Measurements from ENCODE around the gene MGAT4A. TPM values are rescaled to one million over a fixed set of nuclear protein-coding genes. Genes with fewer than 3 reads are reported as not detected.

Gene MGAT4A
- total and polyA plus RNA-seq, 3 donors from 2014 or later = 12.1 to 13.9 (median 13.8) TPM

DNA sequence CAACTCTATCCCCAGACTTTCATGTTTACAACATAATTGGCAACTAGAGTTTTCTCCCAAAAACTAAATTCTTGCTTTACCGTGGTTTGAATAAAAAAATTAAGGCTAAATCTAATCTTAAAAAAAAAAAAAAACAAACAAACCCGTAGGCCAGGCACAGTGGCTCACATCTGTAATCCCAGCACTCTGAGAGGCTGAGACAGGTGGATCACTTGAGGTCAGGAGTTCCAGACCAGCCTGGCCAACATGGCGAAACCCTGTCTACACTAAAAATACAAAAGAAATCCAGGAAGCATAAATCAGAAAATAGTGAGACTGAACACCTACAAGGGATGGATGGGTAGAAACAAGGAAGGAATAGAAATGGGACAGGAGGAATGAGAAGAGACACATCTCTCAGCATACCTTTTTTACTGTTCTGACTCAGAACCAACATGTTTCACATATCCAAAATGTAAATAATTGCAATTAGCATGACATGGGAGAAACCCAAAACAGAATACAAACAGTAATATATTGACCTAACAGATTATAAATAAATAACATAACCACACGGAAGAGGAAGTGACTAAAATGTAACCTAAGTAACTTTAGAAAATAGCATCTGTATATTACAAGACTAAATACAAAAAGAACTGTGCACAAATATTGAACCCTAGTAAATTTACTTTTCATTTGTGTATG lies 17.5 kb downstream of the MGAT4A start:
- DNase-seq = no peak
- Histone ChIP-seq H3K27ac (no peak overlapping the region), H3K9me3 (no peaks in the 10 kb centered on the region), H3K4me3 (no peak overlapping the region), H3K27me3 (no peaks in the 10 kb centered on the region), H3K4me1 (peaks cover 14% of the 10 kb centered on the region), H3K36me3 (ENCODE audit: low read depth, missing control alignments) (no peaks in the 10 kb centered on the region)
- intact Hi-C loops (cut with DNase I; ENCODE audit: low total_unique reads) = no loop called here
- no peak for TF ChIP-seq POLR2A (IDR thresholded peaks at IDR 0.05)
- TF ChIP-seq, protein P1, sequence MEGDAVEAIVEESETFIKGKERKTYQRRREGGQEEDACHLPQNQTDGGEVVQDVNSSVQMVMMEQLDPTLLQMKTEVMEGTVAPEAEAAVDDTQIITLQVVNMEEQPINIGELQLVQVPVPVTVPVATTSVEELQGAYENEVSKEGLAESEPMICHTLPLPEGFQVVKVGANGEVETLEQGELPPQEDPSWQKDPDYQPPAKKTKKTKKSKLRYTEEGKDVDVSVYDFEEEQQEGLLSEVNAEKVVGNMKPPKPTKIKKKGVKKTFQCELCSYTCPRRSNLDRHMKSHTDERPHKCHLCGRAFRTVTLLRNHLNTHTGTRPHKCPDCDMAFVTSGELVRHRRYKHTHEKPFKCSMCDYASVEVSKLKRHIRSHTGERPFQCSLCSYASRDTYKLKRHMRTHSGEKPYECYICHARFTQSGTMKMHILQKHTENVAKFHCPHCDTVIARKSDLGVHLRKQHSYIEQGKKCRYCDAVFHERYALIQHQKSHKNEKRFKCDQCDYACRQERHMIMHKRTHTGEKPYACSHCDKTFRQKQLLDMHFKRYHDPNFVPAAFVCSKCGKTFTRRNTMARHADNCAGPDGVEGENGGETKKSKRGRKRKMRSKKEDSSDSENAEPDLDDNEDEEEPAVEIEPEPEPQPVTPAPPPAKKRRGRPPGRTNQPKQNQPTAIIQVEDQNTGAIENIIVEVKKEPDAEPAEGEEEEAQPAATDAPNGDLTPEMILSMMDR (IDR thresholded peaks at IDR 0.05) = no peak
- WGBS, 2 donors = 79 to 81% methylated on average over 4 of the region's 4 CpGs

DNA sequence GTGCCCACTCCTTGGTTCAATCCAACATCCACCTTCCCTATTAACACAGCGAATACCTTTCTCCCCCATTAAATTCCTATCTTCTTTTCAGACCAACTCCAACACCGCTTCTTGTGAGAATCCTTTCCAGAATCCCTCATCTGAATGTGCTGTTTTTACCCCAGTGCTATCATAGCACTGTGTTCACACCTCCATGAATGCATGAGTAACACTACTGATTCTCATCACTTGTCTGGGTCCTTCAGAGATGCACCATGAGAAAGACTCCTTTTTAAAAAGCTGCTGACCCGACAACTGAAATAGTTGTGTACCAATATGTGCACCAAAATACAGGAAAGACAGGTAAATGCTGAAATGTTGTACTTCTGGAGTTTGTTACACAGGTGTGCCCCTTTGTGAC lies 18.8 kb downstream of the MGAT4A start:
- H3K27ac ChIP-seq = no peak overlapping the region
- H3K27me3 ChIP-seq = no peaks in the 10 kb centered on the region
- no peaks in the 10 kb centered on the region for H3K36me3 ChIP-seq (ENCODE audit: low read depth, missing control alignments)
- DNase-seq = no peak
- 91 to 96% methylated on average over 3 of the region's 3 CpGs for WGBS, 2 donors
- peaks cover 14% of the 10 kb centered on the region for H3K4me1 ChIP-seq
- TF ChIP-seq POLR2A (IDR thresholded peaks at IDR 0.05) = no peak
- TF ChIP-seq, protein P1 (IDR thresholded peaks at IDR 0.05) = no peak
- no peaks in the 10 kb centered on the region for H3K9me3 ChIP-seq
- H3K4me3 ChIP-seq = no peak overlapping the region
- intact Hi-C loops (cut with DNase I; ENCODE audit: low total_unique reads) = no loop called here

DNA sequence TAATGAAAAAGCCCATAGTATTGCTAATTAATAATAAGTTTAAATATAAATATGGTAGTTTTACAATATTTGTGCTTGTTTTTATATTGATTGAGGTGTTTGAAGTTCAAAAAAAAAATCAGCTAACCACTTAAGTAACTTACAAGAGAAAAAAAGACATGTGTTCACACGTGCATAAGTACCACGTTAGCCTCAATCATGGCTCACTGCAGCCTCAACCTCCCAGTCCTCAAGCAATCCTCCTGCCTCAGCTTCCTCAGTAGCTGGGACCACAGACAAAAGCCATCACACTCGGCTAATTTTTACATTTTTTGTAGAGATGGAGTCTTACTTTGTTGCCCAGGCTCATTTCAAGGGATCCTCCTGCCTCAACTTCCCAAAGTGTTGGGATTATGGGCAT lies 19.4 kb downstream of the MGAT4A start:
- H3K27me3 ChIP-seq = no peaks in the 10 kb centered on the region
- H3K4me1 ChIP-seq = peaks cover 14% of the 10 kb centered on the region
- no peak for TF ChIP-seq POLR2A (IDR thresholded peaks at IDR 0.05)
- TF ChIP-seq, protein P1 (IDR thresholded peaks at IDR 0.05) = no peak
- no peaks in the 10 kb centered on the region for H3K36me3 ChIP-seq (ENCODE audit: low read depth, missing control alignments)
- H3K4me3 ChIP-seq = no peak overlapping the region
- intact Hi-C loops (cut with DNase I; ENCODE audit: low total_unique reads) = no loop called here
- WGBS, 2 donors = 82 to 86% methylated on average over 3 of the region's 3 CpGs
- H3K27ac ChIP-seq = no peak overlapping the region
- DNase-seq = no peak
- H3K9me3 ChIP-seq = no peaks in the 10 kb centered on the region

DNA sequence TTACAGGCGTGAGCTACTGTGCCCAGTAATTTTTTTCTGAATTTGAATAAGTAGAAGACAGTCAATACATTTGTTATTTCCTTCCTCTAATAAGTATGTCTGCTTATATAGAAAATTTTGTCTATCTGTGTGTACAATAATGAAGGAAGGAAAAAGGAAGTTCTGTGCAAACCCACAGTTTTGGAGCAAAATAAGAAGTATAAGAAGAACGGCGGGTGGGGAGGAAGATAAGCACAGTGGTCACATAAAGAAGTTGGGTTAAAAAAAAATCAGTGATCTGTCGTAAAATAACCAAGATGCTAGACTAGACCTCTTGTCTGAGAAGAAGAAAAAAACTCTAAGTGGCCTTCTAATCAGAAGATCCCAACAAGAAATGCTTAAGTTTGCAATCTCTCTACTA lies 20.2 kb downstream of the MGAT4A start:
- no peak overlapping the region for H3K4me3 ChIP-seq
- intact Hi-C loops (cut with DNase I; ENCODE audit: low total_unique reads) = no loop called here
- no peaks in the 10 kb centered on the region for H3K9me3 ChIP-seq
- H3K27me3 ChIP-seq = no peaks in the 10 kb centered on the region
- H3K27ac ChIP-seq = no peak overlapping the region
- H3K4me1 ChIP-seq = peaks cover 14% of the 10 kb centered on the region
- WGBS, 2 donors = 88 to 92% methylated on average over 4 of the region's 4 CpGs
- H3K36me3 ChIP-seq (ENCODE audit: low read depth, missing control alignments) = no peaks in the 10 kb centered on the region
- DNase-seq = no peak
- TF ChIP-seq, protein P1 (IDR thresholded peaks at IDR 0.05) = no peak
- no peak for TF ChIP-seq POLR2A (IDR thresholded peaks at IDR 0.05)

DNA sequence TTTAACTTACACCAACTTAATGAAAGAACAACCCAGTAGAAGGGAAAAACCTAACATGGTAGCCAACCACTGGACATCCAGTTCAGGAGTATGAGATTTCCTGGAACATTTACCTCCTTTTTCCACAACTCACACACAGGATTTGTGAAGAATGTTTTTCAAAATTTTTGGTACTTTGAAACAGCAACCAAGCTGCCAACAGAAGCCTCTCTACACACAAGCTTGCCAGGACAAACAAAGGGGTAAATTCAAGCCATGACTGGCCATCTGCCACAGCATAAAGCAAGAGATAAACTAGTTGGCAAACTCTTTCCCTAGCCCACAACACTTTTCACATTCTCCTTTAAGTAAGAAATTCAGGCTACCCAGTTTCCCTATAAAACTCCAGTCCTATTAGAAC lies 21.4 kb downstream of the MGAT4A start:
- H3K27ac ChIP-seq = no peak overlapping the region
- TF ChIP-seq, protein P1 (IDR thresholded peaks at IDR 0.05) = no peak
- no peak for TF ChIP-seq POLR2A (IDR thresholded peaks at IDR 0.05)
- intact Hi-C loops (cut with DNase I; ENCODE audit: low total_unique reads) = no loop called here
- H3K4me3 ChIP-seq = no peak overlapping the region
- no peaks in the 10 kb centered on the region for H3K27me3 ChIP-seq
- peak; percentile 63 for DNase-seq
- no peaks in the 10 kb centered on the region for H3K36me3 ChIP-seq (ENCODE audit: low read depth, missing control alignments)
- H3K9me3 ChIP-seq = no peaks in the 10 kb centered on the region
- peaks cover 14% of the 10 kb centered on the region for H3K4me1 ChIP-seq

Measured in testis (tissue), 3 donors.